Mammary epithelial cell (primary cell): ENCODE data around the gene S1PR4.

Experiments used
- EZH2 ChIP-seq: IDR thresholded peaks from 2 replicates; pipeline ENCODE4 v1.6.1; 2012; ENCODE audit warnings: low read length, inconsistent platforms, borderline replicate concordance
- TF ChIP-seq, protein P1 (sequence below), 2 donors: IDR thresholded peaks in 1 of 2; conservative IDR thresholded peaks in 1 of 2; 2 replicates each; pipeline ENCODE4 v1.5.1; 2011 to 2012; ENCODE audit warnings: inconsistent platforms in 2 of 2, low read length in 2 of 2, mild to moderate bottlenecking in 2 of 2, control low read depth in 1 of 2, low read depth in 1 of 2; ENCODE audit not compliant: insufficient read depth in 1 of 2; ENCODE audit errors: extremely low read depth in 1 of 2

- TF ChIP-seq, protein P1, sequence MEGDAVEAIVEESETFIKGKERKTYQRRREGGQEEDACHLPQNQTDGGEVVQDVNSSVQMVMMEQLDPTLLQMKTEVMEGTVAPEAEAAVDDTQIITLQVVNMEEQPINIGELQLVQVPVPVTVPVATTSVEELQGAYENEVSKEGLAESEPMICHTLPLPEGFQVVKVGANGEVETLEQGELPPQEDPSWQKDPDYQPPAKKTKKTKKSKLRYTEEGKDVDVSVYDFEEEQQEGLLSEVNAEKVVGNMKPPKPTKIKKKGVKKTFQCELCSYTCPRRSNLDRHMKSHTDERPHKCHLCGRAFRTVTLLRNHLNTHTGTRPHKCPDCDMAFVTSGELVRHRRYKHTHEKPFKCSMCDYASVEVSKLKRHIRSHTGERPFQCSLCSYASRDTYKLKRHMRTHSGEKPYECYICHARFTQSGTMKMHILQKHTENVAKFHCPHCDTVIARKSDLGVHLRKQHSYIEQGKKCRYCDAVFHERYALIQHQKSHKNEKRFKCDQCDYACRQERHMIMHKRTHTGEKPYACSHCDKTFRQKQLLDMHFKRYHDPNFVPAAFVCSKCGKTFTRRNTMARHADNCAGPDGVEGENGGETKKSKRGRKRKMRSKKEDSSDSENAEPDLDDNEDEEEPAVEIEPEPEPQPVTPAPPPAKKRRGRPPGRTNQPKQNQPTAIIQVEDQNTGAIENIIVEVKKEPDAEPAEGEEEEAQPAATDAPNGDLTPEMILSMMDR (conservative IDR thresholded peaks at IDR 0.05 in 1 of 2, IDR thresholded peaks at IDR 0.05 in 1 of 2; ENCODE audit: extremely low read depth in 1 of 2, insufficient read depth in 1 of 2, low read depth in 1 of 2, low read length in 2 of 2): no peak
- TF ChIP-seq EZH2: no peak
Measured at GRCh38 chr19:3152419-3152780, 26.2 kb upstream of the S1PR4 start.
